ENCODE results near the gene RUNX1. TPM values are rescaled to one million over a fixed set of nuclear protein-coding genes. Genes with fewer than 3 reads are reported as not detected.

Gene RUNX1
- polyA plus RNA-seq, 5 donors = 7.6 to 13.6 (median 8.9) TPM

DNA sequence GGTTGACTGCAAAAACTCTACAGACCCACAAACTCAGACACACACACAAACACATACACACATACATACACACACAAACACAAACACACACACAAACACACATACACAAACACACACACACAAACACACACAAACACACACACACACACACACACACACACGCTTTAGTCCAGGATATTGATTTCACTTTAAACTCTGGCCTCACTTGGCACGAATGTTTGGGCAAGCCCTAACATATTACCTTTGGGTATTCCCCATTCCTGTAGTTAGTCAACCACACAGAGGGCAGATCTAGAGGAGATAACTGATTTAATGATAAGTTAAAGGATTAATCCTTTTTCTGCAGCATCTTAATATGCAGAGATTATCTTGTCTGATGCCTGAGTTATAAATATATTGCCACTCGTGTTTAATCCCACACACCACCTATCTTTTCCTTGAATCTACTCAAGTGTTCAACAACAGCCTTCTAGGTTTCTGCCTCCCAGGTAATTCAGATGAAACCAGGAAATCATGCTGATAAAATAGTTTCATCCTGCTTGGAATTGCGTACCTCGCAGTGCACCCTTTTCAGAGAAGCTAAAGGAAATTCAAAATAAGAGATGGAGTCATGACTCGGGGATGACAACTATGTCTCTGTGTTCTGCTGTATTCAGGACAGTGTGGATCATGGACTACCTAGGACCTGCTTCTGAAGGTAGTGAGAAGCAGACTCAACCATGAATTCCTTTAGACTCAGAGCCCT is 14.5 kb upstream of the RUNX1 start:
- DNase-seq = no peak

DNA sequence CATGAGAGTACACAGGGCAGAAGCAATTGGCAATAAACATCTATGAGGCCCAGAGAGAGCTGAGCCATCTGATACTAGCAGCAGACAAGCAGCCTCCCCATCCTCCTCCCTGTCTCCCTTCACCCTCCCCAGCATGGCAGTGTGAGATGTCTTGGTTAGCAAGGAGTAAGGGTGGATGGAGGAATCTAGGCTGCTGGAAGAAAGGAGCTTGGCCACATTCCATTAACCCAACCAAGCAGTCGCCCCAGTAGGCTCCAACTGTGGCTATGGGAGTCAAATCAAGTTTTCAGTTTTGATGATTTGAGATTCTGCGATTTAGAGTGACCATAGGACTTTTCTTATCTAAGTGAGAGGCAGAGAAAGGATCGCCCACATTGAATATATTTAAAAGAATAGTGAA is 12.9 kb upstream of the RUNX1 start:
- no peak for DNase-seq

DNA sequence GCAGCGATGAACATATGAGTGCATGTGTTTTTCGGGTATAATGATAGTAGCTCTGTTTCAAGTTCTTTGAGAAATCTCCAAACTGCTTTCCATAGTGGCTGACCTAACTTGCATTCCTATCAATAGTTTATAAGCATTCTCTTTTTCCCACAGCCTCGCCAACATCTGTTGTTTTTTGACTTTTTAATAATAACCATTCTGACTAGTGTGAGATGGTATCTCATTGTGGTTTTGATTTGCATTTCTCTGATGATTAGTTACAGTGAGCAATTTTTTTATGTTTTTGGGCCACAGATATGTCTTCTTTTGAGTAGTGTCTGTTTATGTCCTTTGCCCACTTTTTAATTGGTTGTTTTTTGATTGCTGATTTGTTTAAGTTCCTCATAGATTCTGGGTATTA is 10.6 kb upstream of the RUNX1 start:
- DNase-seq = no peak

DNA sequence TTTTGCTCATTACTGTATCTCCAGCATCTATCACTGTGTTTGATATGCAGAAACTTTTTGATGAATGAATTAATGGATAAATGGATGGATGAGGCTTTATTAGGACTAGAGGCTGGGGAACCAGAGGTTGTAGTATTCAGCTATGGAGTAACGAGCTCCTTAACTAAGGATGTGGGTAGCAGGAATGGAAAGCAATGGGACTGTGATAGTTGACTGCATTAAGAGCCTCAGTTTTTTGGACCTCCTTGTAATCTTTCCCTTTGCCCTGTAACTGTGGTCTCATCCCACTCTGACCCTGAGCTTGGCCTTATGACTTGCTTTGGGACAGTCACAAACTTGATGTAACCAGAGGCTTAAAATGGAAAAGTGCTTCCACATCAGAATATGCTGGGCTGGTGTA is 9.0 kb upstream of the RUNX1 start:
- no peak for DNase-seq

DNA sequence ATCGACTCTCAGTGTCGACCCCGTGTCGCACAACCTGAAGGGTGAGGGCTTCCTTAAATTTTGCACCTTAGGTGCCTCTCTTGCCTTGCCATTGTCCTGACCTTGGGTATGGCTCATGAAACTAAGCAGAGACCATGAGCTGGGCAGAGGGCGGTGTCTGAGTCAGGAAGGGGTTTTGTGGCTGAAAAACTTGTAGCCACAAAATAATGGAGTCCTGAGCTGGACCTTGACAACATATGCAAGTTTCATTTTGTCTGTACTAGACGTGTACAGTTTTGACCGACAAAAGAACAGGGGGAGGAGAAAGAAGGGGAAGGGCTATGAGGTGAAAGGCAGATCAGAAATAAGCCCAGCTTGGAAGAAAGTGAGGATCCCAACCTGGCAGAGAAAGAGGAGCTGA is 8.3 kb upstream of the RUNX1 start:
- no peak for DNase-seq

DNA sequence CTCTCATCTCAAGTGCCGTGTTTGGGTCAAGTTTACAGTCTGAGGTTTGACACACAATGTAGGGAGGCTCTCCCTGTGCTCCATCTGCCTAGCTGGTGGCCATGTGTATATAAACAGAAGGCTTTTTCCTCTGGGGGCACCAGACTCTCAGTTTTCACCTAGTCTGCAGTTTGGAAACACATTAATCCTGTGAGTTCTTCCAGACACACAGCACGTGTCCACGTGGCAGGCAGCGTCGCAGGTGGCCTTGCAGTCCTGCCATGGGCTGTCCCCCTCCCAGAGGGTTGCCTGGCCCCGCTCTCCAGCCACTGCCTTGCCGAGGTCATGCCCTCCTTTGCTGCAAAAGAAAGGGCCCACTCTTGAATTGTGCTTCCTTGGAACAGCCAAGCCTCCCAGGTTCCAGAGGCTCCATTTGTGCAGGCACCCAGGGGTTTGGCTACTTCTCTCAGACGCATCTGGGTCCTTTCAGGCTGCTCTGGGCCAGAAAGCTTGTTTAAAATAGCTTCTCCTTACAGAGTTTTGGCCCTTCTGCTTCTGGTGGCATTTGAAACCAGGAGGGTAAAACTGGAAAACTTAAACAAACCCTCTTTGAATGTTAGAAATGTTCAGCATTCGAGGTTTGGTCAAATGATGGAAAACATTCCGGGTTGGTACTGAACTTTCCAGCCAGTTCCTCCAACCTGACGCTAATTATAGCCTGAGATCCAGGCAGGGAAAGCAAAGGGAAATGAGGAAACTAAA is 4.4 kb upstream of the RUNX1 start:
- no peak for DNase-seq

DNA sequence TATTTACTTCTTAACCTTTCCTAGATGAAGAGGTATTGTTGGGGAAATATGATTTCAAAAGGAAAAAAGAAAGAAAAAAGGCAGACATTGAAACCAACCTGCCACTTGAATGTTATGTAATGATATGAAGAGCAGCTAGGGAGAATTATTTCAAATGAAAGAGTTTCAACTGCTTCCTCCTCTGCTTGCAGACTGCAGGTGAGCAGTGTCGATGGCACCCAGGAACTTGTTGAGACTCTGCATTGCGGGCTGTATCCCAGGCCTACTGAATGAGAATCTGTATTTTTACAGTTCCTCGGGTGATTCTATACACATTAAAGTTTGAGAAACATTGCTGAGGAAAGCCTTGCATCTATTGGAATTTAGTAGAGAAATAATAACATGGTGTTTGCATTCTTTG is 3.7 kb upstream of the RUNX1 start:
- no peak for DNase-seq

DNA sequence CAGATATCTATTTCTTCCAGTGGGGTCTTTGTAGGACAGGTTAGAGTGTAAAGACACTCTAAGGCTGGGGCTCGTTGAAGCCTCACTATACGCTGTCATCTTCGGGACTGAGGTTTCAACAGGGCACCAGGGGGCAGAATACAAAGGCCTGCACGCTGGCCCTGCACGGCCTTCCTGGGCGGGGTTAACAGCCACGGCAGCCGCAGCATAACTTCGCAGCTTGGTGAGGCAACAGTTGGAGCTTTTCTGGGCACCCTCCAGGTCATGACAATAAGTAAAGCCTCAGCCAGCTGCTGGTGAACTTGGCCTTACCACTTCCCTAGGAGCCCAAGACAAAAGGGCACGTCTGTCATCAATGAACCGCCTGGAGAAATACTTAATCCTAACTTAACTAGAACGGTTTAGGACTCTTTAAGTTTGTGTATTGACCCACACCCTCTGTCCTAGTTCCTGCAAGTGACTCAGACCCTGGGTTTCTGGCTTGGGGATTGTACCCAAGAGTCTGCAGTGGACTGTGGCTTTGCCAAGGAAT is 2.3 kb upstream of the RUNX1 start:
- peak; percentile 54 to 65 for DNase-seq

DNA sequence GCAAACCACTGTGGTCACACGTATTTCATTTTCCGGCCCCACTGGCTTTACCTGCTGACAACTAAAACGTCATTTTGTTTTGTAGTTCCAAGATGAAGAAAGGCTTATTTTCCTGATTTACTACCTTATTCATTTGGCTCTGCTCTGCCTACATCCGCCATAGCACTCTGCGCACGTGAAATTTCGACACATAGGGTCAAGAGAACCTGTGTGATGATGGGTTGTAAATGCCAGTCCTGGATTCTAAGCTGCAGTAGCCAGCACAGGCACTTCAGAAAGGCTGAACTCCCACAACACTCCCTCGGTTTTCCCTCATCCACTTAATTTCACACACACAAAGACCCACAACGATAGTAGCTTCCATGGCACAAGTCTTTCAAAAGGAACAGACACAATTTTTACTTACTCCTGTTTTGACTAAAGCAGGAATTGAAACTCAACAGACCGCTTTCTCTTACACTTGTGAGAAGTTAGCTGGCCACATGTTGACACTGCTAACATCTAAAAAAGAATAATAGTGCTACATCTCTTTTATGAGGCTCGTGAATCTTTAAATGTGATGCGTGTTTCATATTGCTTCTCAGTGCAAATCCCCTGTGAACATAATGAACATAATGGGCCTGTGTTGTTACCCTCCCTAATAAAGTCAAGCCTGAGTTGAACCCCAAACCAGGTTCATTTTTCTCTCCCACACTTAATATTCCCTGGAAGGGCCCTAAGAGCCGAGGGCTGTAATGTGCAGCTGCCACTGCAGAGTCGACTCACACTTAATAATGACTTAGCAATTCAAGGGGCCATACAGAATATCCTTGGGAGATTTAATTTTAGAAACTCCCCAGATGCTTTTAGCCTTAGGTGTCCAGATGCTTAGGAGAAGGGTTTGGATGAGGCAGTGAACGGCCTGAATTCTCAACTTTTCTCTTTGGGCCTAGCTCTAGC is 1.5 kb upstream of the RUNX1 start:
- DNase-seq = peak in 1 of 2 donors; percentile 19

DNA sequence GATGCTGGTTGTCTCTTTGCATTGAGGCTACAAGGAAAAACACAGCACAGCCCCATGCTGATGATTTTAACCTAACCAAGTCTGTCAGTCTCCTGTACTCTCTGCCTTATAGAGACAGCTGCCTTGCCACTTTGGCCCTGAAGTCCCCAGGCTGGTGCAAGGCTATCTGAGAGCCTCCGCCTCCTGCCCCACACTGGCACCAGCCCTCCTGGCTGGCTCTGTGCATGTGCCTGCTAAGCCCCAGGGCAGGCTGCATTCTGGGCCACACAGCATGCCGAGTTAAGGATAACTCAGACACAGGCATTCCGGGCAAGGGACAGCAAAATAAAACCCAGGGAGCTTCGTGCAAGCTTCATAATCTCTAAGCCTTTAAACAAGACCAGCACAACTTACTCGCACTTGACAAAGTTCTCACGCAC is 910 bp downstream of the RUNX1 start:
- no peak for DNase-seq

DNA sequence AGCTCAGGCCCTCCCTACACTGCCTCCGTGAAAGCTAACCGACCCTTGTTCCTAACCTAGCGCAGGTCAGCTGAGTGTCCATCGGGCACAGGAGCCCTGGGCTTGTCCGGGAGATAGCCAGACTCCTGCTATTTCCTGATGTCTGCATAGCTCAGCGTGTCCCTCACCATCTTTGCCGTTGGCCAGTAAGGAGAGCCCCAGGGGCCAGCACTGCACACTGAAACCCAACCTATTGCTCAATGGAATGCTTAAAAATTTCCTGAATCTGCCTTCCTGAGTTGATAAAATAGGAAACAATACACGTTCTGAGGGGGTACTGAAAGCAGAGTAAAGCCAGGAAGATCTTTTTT is 2.2 kb downstream of the RUNX1 start:
- no peak for DNase-seq

DNA sequence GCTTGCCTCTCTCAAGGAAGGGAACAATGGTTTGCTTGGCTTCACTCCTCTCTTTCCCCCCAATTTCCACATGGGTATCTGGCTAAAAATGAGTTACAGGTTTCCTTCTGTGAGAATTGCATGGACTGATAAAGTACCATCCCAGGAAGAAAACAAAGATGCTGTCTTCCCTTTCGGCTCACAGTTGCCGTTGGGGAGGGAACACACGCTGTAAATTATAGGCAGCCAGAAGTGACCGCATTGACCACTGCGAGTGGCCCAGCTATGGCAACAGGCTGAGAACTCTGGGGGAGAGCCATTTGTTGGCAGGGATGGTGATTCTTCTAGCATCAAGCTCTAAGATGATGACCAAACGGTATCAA is 2.9 kb downstream of the RUNX1 start:
- no peak for DNase-seq

DNA sequence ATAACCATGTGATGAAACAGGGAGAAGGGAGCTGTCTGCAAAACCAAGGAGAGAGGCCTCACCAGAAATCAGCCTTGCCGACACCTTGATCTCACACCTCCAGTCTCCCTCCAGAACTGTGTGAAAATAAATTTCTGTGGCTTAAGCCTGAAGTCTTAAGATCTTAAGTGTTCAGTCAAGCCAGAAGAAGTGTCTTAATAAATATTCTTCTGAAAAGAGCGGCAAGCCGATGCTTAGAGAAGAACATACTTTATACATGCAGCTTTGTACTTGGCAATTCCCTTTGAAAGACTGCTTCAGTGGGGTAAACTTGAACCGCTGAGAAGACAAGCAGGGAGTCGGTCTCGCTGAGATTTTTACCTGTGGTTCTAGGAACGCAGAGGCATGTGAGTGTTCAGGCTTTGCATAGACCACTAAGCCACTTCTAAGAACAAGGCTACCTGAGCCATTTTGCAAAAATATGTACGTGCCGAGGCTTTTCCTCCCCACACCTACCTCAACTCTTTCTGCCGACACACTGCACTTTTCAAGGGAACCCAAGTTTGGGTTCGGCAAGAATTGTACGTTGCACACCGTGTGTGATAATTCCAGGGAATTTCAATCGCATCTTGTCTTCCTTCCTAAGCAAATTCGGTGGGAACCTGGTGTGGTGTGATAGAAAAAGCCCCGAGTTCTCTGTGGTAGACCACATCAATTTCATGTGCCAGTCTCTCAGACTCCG is 3.4 kb downstream of the RUNX1 start:
- DNase-seq = no peak

DNA sequence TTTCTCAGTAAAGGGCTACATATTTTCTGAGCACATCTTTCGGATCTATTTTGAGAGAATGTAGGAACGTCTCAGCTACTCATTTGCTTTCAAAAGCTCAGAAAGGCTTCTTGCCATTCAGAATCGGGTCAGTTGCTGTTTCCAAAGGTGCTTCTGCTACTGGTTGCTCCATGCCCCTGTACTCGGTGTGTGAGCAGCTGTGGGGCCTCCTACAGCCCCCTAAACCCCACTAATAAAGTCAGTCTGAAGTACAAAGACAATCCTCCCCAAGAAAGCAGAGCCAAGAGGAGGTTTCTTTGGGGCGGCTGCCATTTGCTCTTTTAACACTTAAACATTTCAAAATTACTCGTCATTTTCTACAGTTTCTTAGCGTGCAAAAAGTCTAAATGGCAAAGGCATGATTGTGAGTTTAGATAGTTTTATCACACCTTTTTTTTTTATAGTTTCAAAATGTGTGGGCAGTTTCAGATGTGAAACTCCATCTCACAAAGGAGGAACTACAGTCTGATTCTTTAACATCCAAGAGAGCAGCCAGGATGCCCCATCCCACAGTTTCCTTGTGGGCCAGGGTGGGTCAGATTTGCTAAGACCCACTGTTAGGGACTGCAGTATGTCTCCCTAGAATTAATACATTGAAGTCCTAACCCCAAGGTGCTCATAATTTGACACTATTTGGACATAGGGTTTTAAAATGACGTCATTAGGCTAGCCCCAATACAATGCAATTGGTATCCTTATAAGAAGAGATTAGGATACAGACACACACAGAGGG is 4.1 kb downstream of the RUNX1 start:
- no peak for DNase-seq

DNA sequence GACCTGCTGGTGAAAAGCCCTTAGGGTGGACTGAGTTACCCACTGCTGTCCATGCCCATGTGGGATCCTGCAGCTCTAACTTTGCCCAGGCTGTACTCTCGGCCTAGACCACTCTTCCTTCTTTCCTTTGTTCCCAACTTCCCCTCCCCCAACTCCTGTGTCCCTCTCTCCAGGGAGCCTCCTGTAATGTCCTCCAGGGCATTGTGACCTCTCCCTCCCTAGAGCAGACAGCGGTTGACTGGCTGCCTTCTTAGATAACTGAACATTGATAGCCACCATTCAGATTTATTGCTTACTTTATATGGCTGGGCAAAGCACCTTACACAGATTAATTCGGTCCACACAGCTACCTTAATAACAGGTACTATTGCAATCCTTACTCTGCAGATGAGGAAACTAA is 5.0 kb downstream of the RUNX1 start:
- no peak for DNase-seq

DNA sequence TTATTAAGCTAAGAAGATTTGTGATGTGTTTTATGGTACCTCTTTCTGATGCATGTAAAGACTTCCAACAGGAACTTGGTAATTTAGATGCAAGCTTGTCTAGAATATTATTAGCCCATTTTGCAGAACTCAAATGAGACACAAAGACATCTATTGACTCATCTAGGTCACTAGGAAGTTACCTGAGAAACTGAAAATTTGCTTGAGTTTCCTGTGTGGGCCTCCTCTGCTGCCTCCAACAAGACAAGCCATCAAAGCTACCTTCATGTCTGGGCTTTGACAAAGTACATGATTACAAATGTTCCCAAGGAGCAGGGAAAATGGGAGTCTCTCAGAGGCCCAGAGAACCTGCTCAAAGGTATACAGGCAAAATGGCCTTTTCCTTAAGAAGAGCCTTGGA is 5.6 kb downstream of the RUNX1 start:
- no peak for DNase-seq

DNA sequence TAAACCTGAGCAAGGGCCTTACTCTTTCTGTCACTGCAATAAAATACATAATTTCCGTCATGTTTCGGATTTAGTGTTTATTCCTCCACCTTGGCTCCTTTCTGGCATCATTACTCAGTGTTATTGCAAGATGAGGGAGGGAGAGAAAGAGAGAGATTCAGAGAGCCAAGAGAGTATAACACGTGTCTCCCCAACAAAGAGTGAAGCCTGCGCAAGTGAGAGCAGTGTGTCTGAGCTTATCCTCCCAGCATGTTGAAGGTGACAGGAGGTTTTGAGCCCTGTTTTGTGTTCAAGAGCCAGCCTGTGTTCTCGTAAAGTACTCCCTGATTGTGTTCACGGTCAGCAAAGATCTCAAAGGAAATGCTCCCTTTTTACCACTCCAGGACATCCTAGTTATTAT is 6.3 kb downstream of the RUNX1 start:
- DNase-seq = no peak

DNA sequence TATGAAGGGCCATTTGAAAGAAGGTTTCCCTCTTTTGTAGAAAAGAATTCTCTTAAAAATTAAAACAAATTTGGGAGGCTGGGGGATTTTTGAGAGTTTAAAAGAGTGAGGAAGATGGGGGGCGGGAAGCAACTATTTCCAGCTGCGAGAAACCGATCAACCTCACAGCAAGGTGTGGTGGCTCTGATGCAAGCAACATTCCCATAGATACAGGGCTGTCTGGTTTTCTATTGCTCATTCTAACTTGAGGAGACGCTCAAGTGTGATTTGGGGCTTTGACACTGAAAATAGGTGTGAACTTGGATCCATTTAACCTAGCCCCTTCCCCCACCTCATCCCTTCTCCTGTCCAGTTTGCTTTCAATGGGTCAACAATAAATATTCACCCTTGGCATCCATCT is 7.2 kb downstream of the RUNX1 start:
- no peak for DNase-seq

DNA sequence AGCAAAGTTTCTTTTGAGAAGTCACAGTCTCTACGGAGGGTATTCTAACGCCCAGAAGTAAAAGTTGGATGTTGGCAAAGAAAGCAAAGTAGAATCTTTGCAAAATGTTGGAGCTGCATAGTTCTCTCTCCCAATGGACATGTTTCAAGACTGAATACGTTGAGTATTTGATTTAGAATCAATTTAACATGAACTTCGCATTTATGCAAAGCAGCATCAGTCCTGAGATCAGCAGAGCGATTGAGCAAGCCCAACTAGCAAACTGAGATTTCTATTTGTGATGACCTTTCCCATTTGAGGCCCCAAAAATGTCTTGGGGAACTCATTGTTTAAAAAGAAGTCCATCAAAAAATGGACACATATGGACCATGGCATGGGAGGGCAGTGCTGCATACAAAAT is 8.0 kb downstream of the RUNX1 start:
- DNase-seq = no peak

DNA sequence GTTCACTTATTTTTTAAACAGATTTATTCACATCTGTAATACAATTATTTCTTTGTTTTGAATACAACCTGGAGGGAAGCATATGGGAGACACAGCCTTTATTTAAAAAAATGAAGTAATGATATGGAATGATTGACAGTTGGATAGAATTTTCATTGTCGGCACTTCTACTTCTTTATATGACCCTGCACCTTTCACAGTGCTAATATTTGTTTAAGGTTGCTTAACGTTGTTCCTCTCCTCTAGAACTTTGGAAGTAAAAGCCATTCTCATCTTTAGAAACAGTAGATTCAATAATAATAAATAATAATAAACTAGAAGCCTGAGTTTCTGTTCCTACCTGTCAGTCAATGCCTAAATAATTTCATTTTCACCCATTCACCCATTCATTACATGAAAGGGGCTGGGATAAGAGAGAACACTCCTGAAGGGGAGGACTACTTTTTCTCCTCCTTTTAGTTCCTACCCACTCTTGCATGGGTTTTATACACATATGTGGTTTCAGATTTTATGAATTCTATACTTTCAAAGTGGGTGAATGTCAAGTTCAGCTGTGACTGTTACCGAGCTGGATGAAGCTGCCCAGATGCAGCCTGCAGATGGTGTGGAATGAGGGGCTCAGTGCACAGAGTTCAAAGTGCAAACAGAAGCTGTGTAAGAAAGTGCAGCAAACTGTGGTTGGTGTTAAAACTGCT is 9.4 kb downstream of the RUNX1 start:
- DNase-seq = no peak

Measured in right lung (tissue), 5 donors.